Renal pelvis (tissue), 4 donors: ENCODE measurements around the gene YIF1A. TPM values are rescaled to one million over a fixed set of nuclear protein-coding genes. Genes with fewer than 3 reads are reported as not detected.
"Not testable (repeated sequence)": the region's sequence is repeated elsewhere in the genome, so short reads cannot be mapped to it uniquely, and the experiment has no call there.

Experiments
- DNase-seq: peaks from one replicate; pipeline ENCODE4 v3.0.0-alpha.2; 2013
- polyA plus RNA-seq, 3 donors: library from polyadenylated mRNA; unstranded; fragments of 120-200 nt; gene quantifications; one replicate each; pipeline ENCODE4 v1.2.1, GENCODE V29; 2013; ENCODE audit not compliant: insufficient read length in 3 of 3

The YIF1A gene
- polyA plus RNA-seq, 3 donors, result 57.3 to 65.9 (median 65.3) TPM

DNA sequence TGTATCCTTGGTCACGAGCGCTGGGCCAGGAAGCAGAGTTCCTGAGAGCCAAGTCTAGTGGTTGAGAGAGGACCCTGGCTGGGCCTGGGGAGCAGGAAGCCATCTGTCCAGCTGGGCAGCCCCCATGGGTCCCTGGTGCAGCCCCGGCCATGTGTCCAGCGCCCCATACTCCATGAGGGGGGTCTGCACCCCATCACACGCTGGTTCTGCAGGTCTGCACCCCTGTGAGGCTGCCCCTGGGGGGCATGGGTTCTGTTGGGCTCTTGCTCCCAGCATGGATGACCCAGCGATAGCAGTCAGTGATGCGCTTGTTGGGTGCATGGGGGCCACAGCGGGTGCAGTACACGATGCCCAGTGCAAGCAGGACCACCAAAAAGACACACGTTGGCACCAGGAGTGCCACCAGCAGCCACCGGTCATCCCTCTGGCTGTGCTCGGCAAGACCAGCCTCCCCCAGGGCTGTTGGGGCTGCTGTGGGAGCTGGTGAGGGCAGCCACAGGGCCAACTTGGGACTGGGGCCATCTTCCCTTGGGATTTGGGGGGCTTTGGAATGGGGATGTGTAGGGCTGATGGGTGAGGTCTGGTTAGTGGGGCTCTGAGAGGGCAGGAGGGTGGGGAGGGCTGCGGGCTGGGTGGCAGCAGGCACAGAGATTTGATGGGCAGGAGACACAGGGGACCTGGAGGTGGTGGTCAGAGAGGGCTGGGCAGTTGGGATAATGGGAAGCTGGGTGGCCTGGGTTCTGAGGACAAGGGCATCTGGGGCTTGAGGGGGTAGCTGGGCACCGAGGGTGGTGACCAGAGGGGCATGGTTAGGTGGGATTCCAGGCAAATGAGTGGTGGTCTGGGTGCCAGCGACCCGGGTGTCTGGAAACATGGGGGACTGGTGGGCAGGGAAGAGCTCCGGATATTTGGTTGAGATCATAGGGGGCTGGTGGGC is 25.9 kb upstream of the YIF1A start:
- no peak for DNase-seq

- DNase-seq, result no peak
Measured at GRCh38 chr11:66314186-66314501, 25.2 kb upstream of the YIF1A start.

DNA sequence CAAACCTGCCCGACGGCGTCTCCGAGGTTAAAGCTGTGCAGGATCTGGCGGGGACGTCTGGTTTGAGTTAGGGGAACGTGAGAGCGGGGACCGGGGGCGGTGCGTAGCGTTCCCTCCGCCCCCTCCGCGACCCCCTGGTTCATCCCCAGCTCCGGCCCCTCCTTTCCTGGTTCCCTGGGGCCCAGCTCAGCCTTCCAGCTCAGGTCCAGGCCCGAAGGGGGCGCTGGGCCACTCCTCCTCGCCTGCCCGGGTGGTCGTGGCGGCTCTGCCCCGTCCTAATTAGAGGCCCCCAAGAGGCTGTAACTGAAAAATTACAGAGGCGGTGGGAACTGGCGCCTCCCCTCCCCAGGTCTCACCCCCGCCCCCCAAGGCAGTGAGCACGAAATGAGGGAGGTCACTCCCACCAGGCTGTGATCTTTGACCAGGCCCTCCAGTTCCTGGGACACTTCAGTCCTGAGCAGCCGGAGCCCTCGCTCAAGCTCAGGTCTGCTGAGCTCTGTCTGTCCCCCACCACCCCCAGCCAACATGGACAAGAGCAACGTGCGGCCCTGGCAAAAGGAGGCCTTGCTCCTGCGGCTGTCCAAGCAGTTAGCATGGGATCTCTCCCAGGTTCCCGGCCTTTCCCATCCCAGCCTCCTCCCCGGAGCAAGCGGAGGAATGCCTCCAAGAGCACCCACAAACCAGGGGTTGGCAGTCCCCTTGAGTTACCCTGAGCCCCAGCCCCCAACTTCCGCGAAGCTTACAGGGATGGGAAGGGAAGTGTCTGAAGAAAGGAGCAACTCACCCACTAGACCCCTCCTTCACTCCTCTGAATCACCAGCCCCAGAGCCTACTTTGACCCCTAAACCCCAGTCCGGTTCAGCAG is 24.6 kb upstream of the YIF1A start:
- DNase-seq, result peak; percentile 77

GRCh38 chr11:66312549-66313320 is 23.8 kb upstream of the YIF1A start:
- peak; percentile 97 for DNase-seq

DNA sequence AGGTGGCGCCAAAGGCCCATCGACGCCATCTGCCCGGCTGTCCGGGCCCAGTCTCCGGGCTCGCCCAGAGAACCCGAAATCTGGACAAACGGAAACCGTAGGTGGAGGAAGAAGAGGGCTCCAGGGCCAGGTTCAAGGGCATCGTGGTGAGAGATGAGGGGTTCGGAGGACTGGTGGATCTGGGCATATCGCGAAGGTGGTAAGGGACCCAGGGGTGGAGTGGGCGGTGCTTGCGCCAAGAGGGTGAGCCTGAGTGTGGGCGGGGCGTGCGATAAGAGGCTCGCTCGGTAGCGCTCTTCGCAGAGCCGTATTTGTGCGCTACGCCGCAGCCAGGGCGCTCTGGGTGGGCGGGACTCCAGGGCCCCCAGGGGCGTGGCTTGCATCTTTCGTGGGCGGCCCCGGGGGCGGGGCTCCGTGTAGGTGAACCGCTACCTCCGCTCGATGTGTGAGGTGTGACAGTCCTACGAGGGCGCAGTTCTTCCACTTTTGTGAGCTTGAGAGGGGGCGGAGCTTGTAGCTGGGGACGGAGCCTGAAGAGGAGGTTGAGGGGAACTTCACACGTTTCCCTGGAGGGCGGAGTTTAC is 23.1 kb upstream of the YIF1A start:
- DNase-seq, result peak; percentile 92

DNA sequence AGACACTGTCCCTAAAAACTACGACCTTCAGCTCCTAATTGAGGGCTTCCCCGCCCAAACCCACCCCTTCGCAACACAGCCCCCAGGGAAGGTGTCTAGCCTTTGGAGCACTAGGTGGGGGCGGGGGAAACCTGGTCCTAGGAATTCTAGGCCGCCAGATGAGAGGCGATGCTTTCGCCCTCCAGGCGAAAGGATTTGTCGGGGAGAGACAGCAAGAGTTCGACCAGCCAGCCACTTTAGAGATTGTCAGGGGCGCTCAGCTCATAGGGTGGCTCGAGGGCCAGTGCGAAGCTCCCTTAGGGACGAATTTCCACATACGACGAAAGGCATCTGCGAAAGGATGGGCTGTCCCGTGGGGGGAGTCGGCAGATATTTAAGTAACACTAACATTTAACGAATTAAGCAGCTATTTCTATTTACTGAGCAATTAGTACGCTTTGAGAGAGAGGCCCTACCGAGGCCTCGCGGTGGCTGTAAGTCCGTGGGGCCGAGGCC is 22.6 kb upstream of the YIF1A start:
- no peak for DNase-seq

GRCh38 chr11:66310803-66311440 is 22.0 kb upstream of the YIF1A start:
- DNase-seq, result not testable (repeated sequence)

GRCh38 chr11:66310324-66310723 is 21.4 kb upstream of the YIF1A start:
- no peak for DNase-seq

DNA sequence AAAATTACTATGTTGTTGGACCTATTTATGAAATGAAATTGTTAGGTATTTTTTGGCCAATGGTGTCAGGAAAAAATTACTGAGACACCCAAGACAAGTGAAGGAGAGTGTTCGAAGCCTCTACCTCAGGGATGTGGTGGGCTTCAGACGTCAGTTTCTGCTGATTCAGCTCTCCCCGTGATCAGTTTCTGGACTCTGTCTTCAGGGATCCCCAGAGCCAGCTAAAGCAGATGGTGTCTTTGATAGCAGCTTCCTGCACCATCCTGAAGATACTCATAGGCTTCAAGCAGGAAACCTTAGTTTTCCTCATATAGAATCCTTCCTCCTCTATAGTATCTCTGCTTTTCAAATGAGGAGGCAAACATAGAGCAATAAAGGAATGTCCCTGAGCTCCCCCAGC is 20.5 kb upstream of the YIF1A start:
- no peak for DNase-seq

DNA sequence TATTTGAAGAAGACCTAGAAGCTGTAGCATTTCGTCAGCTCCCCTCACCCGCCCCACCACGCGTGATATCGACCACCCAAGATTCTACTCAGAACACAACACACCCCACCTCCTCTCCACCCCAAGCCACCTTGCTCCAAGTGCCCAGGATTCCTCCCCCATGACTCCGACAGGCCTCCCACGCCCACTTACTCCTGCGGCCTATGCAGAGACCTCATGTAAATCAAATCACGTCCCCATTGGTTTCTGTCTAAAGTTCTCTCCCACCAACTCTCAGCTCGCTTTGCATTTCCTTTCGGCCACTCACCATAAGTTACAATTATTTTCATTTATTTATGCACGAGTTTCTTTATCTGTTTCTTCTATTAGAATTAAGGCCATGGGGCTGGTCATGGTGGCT is 13.7 kb upstream of the YIF1A start:
- DNase-seq, result no peak

GRCh38 chr11:66299186-66299585 is 10.2 kb upstream of the YIF1A start:
- DNase-seq, result no peak

DNA sequence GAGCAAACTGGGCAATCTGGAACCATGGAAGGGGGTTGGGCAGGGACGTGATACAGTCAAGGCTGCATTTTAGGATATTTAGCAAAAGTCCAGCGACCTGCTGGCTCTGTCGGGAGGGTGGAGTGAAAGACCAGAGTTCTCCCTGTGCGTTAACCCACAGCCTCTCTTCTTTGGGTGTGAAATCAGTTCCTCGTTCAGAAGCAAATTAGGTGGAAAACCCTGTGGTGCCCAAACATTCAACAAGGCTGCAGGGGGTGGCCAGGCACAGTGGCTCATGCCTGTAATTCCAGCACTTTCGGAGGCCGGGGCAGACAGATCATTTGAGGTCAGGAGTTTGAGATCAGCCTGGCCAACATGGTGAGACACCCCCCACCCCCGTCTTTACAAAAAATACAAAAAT is 8.7 kb upstream of the YIF1A start:
- DNase-seq, result no peak

DNA sequence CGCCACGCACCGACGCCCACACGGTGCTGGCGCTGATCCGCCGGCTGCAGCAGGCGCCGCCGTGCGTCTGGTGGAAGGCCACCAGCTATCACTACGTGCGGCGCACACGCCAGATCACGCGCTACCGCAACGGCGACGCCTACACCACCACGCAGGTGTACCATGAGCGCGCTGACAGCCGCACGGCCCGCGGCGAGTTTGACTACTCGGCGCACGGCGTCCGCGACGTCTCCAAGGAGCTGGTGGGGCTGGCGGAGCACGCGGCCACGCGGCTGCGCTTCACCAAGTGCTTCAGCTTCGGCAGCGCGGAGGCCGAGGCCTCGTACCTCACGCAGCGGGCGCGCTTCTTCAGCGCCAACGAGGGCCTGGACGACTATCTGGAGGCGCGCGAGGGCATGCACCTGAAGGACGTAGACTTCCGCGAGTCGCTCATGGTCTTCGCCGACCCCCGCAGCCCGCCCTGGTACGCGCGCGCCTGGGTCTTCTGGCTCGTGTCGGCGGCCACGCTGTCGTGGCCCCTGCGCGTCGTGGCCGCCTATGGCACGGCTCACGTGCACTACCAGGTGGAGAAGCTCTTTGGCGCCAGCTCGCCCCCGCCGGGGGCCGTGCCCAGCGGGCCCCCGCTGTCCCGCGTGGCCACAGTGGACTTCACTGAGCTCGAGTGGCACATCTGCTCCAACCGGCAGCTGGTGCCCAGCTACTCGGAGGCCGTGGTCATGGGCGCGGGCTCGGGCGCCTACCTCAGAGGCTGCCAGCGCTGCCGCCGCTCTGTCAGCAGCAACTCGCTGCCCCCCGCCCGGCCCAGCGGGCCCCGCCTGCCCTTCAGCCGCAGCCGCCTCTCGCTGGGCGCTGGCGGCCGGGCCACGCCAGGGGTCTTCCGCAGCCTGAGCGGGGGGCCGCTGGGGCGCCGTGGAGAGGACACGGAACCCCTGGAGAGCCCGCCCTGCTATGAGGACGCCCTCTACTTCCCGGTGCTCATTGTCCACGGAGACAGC is 6.0 kb upstream of the YIF1A start:
- DNase-seq, result no peak

DNA sequence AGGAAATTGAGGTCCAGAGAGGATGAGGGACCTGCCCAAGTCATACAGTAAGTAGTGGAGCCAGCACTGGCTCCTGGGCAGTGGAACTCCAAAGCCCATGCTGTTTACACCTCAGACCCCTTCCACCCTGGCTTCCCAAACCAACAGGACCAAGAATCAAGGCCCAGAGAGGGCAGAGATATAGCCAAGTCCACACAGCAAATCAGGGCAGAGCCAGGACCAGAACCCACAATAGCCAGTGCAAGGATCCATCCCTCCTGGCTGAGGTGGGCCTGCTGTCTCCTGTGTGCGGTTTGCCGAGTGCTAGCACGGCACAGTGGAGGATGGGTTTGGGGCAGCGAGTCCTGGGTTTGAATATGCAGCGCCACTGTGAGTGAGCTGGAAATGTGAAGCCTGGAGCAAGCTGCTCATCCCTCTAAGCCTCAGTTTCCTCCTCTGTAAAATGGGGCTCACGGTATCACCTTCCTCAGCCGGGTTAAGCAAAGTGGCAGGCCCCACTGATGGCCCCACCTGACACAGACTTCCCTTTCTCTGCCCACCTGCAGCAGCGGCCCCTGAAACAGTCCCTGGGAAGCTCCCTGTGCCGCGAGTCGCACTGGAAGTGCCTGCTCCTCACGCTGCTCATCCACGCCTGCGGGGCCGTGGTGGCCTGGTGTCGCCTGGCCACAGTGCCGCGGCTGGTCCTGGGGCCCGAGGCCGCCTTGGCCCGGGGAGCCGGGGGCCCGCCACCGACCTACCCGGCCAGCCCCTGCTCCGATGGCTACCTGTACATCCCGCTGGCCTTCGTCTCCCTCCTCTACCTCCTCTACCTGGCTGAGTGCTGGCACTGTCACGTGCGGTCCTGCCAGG is 5.1 kb upstream of the YIF1A start:
- no peak for DNase-seq

- no peak for DNase-seq
Measured at GRCh38 chr11:66293352-66293751, 4.4 kb upstream of the YIF1A start.

- DNase-seq, result no peak
Measured at GRCh38 chr11:66292543-66293332, 3.8 kb upstream of the YIF1A start.

- no peak for DNase-seq
Measured at GRCh38 chr11:66291706-66292542, 3.0 kb upstream of the YIF1A start, which contains the start of gene TMEM151A. Gene TMEM151A (plus strand): TSS chr11:66291894. CDS start chr11:66292014, 120 bp downstream.
